ENCODE results near the gene TSPEAR.

GRCh38 chr21:44463724-44464123 lies 247.6 kb downstream of the TSPEAR start:
- TF ChIP-seq EZH2phosphoT487 (conservative IDR thresholded peaks at IDR 0.05; ENCODE audit: low read length) = no peak
- no peak for TF ChIP-seq CTCF (IDR thresholded peaks at IDR 0.05; ENCODE audit: insufficient read depth, low read length, poor library complexity, severe bottlenecking)

Data from SU-DHL-6 (cell line).